ENCODE data around the gene LRMDA.

Gene LRMDA

DNA sequence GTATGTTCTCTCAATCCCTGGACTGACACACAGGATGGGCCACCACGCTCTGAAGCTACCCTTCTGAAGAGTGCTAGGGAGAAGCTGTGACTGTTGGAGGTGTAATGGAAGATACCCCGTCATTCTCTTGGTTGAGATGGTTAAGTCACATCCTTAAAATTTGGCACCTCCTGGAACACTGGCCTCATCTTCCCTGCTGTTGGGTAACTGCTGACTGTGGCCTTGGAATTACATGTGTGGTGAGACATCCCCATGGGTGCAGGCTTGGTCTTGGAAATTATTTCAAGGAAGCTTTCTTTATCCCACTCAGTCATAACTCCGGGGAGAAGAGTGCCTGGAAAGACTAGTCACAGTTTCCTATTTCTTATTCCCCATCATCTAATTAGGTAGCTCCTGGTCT, 62.0 kb downstream of the LRMDA start:
- H3K27me3 ChIP-seq (ENCODE audit: low read length): no peaks in the 10 kb centered on the region
- H3K4me2 ChIP-seq (ENCODE audit: low read depth, low read length, poor library complexity, severe bottlenecking): no peak overlapping the region
- no peak overlapping the region for H3K4me3 ChIP-seq (ENCODE audit: insufficient read depth, low read length, poor library complexity, severe bottlenecking)
- no peaks in the 10 kb centered on the region for H3F3A ChIP-seq (ENCODE audit: insufficient read depth)
- H3K79me2 ChIP-seq (ENCODE audit: insufficient read depth, low read length): no peaks in the 10 kb centered on the region
- H3K36me3 ChIP-seq (ENCODE audit: low read length): no peaks in the 10 kb centered on the region
- TF ChIP-seq EZH2phosphoT487 (conservative IDR thresholded peaks at IDR 0.05; ENCODE audit: low read length) (no peak), CTCF (IDR thresholded peaks at IDR 0.05; ENCODE audit: insufficient read depth, low read length, poor library complexity, severe bottlenecking) (no peak)
- H3K27ac ChIP-seq (ENCODE audit: low read depth, low read length): no peak overlapping the region
- no peaks in the 10 kb centered on the region for H4K20me1 ChIP-seq (ENCODE audit: low read depth, low read length)
- H3K9me3 ChIP-seq (ENCODE audit: insufficient read depth, low read length): no peaks in the 10 kb centered on the region
- H3K9me2 ChIP-seq (replicated peaks; ENCODE audit: insufficient read depth, low read length): no peaks in the 10 kb centered on the region
- H3K9ac ChIP-seq (ENCODE audit: low read length): no peak overlapping the region
- H2AFZ ChIP-seq (ENCODE audit: low read depth, low read length, severe bottlenecking): no peak overlapping the region

DNA sequence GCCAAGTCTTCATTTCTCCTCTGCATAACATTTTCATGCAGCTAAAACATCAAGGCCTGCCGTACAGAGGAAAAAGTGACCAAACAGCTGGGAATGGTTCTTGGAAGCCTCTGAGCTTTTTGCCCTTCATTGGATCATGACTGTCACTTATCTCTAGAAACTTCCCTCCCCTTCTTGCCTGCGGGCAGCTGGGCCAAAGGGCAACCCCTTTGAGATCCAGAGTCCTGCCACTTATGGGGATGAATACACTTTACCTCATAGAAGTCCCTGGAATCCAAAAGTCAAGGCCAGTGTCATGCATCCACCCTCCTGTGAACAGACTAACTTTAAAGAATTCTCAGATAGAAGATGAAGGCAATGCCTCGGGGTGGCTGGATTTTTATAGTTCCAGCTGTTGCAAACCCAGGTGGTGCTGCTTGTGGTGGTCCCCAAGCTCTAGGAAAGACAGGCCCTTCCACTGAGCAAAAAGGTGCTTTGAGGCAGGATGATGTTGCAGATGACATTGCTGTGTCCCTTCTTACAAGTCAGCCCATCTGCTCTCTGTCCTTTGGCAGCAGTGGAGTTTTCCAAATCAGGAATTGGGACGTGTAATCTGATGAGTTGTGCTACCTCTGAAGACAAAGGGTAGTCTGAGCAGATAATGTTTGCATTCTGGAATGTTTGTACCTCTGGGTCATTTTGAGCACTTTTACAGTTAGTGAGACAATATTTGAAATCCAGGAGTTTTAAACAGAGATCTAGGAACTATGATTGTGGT, 64.2 kb downstream of the LRMDA start:
- Histone ChIP-seq H3K4me3 (ENCODE audit: insufficient read depth, low read length, poor library complexity, severe bottlenecking) (no peak overlapping the region), H3K36me3 (ENCODE audit: low read length) (no peaks in the 10 kb centered on the region), H4K20me1 (ENCODE audit: low read depth, low read length) (no peaks in the 10 kb centered on the region), H3K9me2 (replicated peaks; ENCODE audit: insufficient read depth, low read length) (no peaks in the 10 kb centered on the region), H3K9ac (ENCODE audit: low read length) (no peak overlapping the region), H2AFZ (ENCODE audit: low read depth, low read length, severe bottlenecking) (no peak overlapping the region), H3K27ac (ENCODE audit: low read depth, low read length) (no peak overlapping the region), H3K4me2 (ENCODE audit: low read depth, low read length, poor library complexity, severe bottlenecking) (no peak overlapping the region), H3K79me2 (ENCODE audit: insufficient read depth, low read length) (no peaks in the 10 kb centered on the region), H3K9me3 (ENCODE audit: insufficient read depth, low read length) (no peaks in the 10 kb centered on the region), H3F3A (ENCODE audit: insufficient read depth) (no peaks in the 10 kb centered on the region), H3K27me3 (ENCODE audit: low read length) (no peaks in the 10 kb centered on the region)
- TF ChIP-seq EZH2phosphoT487 (conservative IDR thresholded peaks at IDR 0.05; ENCODE audit: low read length) (no peak), CTCF (IDR thresholded peaks at IDR 0.05; ENCODE audit: insufficient read depth, low read length, poor library complexity, severe bottlenecking) (no peak)

DNA sequence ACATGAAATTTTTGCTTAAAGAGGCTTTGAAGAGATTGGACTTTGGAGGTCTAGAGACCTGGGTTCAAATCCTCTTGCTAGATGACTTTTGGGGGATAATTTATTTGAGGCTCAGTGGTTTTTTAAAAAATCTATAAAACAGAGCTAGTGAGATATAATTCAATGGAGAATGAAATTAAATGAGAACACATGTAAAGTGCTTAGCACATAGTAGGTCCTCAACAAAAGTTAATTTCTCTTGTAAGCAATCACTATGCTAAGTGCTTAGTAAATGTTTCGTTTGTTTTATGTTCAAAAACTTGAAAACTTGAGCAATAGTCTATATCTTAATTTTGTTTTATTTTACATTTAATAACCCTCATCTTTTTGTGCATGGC, 64.8 kb downstream of the LRMDA start:
- Histone ChIP-seq H3K27me3 (ENCODE audit: low read length) (no peaks in the 10 kb centered on the region), H3F3A (ENCODE audit: insufficient read depth) (no peaks in the 10 kb centered on the region), H2AFZ (ENCODE audit: low read depth, low read length, severe bottlenecking) (no peak overlapping the region), H3K4me3 (ENCODE audit: insufficient read depth, low read length, poor library complexity, severe bottlenecking) (no peak overlapping the region), H4K20me1 (ENCODE audit: low read depth, low read length) (no peaks in the 10 kb centered on the region), H3K27ac (ENCODE audit: low read depth, low read length) (no peak overlapping the region), H3K79me2 (ENCODE audit: insufficient read depth, low read length) (no peaks in the 10 kb centered on the region), H3K36me3 (ENCODE audit: low read length) (no peaks in the 10 kb centered on the region), H3K4me2 (ENCODE audit: low read depth, low read length, poor library complexity, severe bottlenecking) (no peak overlapping the region), H3K9me2 (replicated peaks; ENCODE audit: insufficient read depth, low read length) (no peaks in the 10 kb centered on the region), H3K9me3 (ENCODE audit: insufficient read depth, low read length) (no peaks in the 10 kb centered on the region), H3K9ac (ENCODE audit: low read length) (no peak overlapping the region)
- TF ChIP-seq CTCF (IDR thresholded peaks at IDR 0.05; ENCODE audit: insufficient read depth, low read length, poor library complexity, severe bottlenecking): no peak
- TF ChIP-seq EZH2phosphoT487 (conservative IDR thresholded peaks at IDR 0.05; ENCODE audit: low read length): no peak

Data from SU-DHL-6 (cell line).